Activated T-helper 2 cell treated with anti-CD3 and anti-CD28 coated beads, Interferon-gamma antibody, Interleukin-2, Interleukin-4, amounts not matched to agents 10 μg/mL and 5 μg/mL and 100 μg/mL, durations not matched to agents 14 hours and 24 hours and 36 hours (primary cell): Measurements from ENCODE around the gene ZMYND8. TPM values are rescaled to one million over a fixed set of nuclear protein-coding genes. Genes with fewer than 3 reads are reported as not detected.
A peak's percentile ranks its signal among the peaks of the same experiment; 100 is the strongest.

Experiments
- DNase-seq: peaks from one replicate; pipeline ENCODE4 v3.0.0; 2021; ENCODE audit warnings: low spot score
- H3K27ac Mint-ChIP-seq: one replicate; pipeline ENCODE4 v1.8.0; 2021; ENCODE audit warnings: mixed read lengths
- H3K27me3 Mint-ChIP-seq: one replicate; pipeline ENCODE4 v1.8.0; 2021; ENCODE audit warnings: low read depth, mixed read lengths
- H3K36me3 Mint-ChIP-seq: one replicate; pipeline ENCODE4 v1.8.0; 2021; ENCODE audit warnings: low read depth, mixed read lengths
- H3K4me1 Mint-ChIP-seq: one replicate; pipeline ENCODE4 v1.8.0; 2021; ENCODE audit warnings: low read depth, mixed read lengths
- H3K4me3 Mint-ChIP-seq: one replicate; pipeline ENCODE4 v1.8.0; 2021; ENCODE audit warnings: low read depth, mild to moderate bottlenecking, moderate library complexity, mixed read lengths
- H3K9me3 Mint-ChIP-seq: one replicate; pipeline ENCODE4 v1.8.0; 2021; ENCODE audit warnings: mixed read lengths
- intact Hi-C: fragments of 100-400 bp; cut with micrococcal nuclease; formaldehyde crosslinking; loops from one replicate; pipeline ENCODE4 v1.15.1; 2023
- total RNA-seq: library from RNA; stranded (reverse); gene quantifications from 2 replicates; pipeline ENCODE4 v1.2.3, GENCODE V29; 2022

Gene ZMYND8
- total RNA-seq, 1 donor from 2014 or later: 46.7 TPM

GRCh38 chr20:47304287-47304686 lies 52.2 kb downstream of the ZMYND8 start:
- Mint-ChIP-seq H3K4me1 (peaks cover 40% of the 10 kb centered on the region), H3K36me3 (peaks cover 58% of the 10 kb centered on the region), H3K27ac (peak overlapping the region; percentile 33), H3K9me3 (no peaks in the 10 kb centered on the region), H3K4me3 (no peak overlapping the region), H3K27me3 (no peaks in the 10 kb centered on the region)
- intact Hi-C loops: no loop called here
- DNase-seq: no peak

- peaks cover 38% of the 10 kb centered on the region for H3K4me1 Mint-ChIP-seq
- H3K27ac Mint-ChIP-seq: no peak overlapping the region
- no peaks in the 10 kb centered on the region for H3K9me3 Mint-ChIP-seq
- H3K27me3 Mint-ChIP-seq: no peaks in the 10 kb centered on the region
- no peak for DNase-seq
- H3K36me3 Mint-ChIP-seq: peaks cover 54% of the 10 kb centered on the region
- intact Hi-C loops: no loop called here
- H3K4me3 Mint-ChIP-seq: no peak overlapping the region
Measured at GRCh38 chr20:47303736-47304135, 52.8 kb downstream of the ZMYND8 start.

- Mint-ChIP-seq H3K4me3 (no peak overlapping the region), H3K4me1 (peaks cover 27% of the 10 kb centered on the region), H3K9me3 (no peaks in the 10 kb centered on the region), H3K27ac (no peak overlapping the region), H3K27me3 (no peaks in the 10 kb centered on the region), H3K36me3 (peaks cover 72% of the 10 kb centered on the region)
- intact Hi-C loops: no loop called here
- no peak for DNase-seq
Measured at GRCh38 chr20:47300071-47300470, 56.4 kb downstream of the ZMYND8 start.

GRCh38 chr20:47298624-47299023 lies 57.9 kb downstream of the ZMYND8 start:
- Mint-ChIP-seq H3K27ac (no peak overlapping the region), H3K4me3 (no peak overlapping the region), H3K4me1 (peaks cover 25% of the 10 kb centered on the region), H3K9me3 (no peaks in the 10 kb centered on the region), H3K36me3 (peaks cover 76% of the 10 kb centered on the region), H3K27me3 (no peaks in the 10 kb centered on the region)
- intact Hi-C loops: no loop called here
- no peak for DNase-seq

GRCh38 chr20:47297746-47298145 lies 58.8 kb downstream of the ZMYND8 start:
- Mint-ChIP-seq H3K36me3 (peaks cover 78% of the 10 kb centered on the region), H3K27ac (no peak overlapping the region)
- intact Hi-C loops: no loop called here

GRCh38 chr20:47296950-47297349 lies 59.5 kb downstream of the ZMYND8 start:
- no peak overlapping the region for H3K4me3 Mint-ChIP-seq
- no peak for DNase-seq
- no peak overlapping the region for H3K27ac Mint-ChIP-seq
- intact Hi-C loops: no loop called here
- H3K36me3 Mint-ChIP-seq: peaks cover 79% of the 10 kb centered on the region
- H3K9me3 Mint-ChIP-seq: no peaks in the 10 kb centered on the region
- H3K27me3 Mint-ChIP-seq: no peaks in the 10 kb centered on the region
- peaks cover 18% of the 10 kb centered on the region for H3K4me1 Mint-ChIP-seq

More at GRCh38 chr20:47297746-47298145, 58.8 kb downstream of the ZMYND8 start:
- Mint-ChIP-seq H3K4me1 (peaks cover 21% of the 10 kb centered on the region), H3K4me3 (no peak overlapping the region), H3K27me3 (no peaks in the 10 kb centered on the region), H3K9me3 (no peaks in the 10 kb centered on the region)
- DNase-seq: no peak

GRCh38 chr20:47295921-47296426 lies 60.5 kb downstream of the ZMYND8 start:
- Mint-ChIP-seq H3K27ac (no peak overlapping the region), H3K4me3 (no peak overlapping the region), H3K9me3 (no peaks in the 10 kb centered on the region), H3K4me1 (peaks cover 15% of the 10 kb centered on the region), H3K36me3 (peaks cover 81% of the 10 kb centered on the region), H3K27me3 (no peaks in the 10 kb centered on the region)
- DNase-seq: no peak
- intact Hi-C loops: no loop called here

- peaks cover 83% of the 10 kb centered on the region for H3K36me3 Mint-ChIP-seq
Measured at GRCh38 chr20:47295129-47295813, 61.2 kb downstream of the ZMYND8 start.

GRCh38 chr20:47293631-47294030 lies 62.9 kb downstream of the ZMYND8 start:
- peaks cover 8% of the 10 kb centered on the region for H3K4me1 Mint-ChIP-seq
- DNase-seq: no peak
- no peaks in the 10 kb centered on the region for H3K27me3 Mint-ChIP-seq
- H3K27ac Mint-ChIP-seq: peak overlapping the region; percentile 47
- no peak overlapping the region for H3K4me3 Mint-ChIP-seq
- H3K9me3 Mint-ChIP-seq: no peaks in the 10 kb centered on the region
- intact Hi-C loops: no loop called here
- H3K36me3 Mint-ChIP-seq: peaks cover 88% of the 10 kb centered on the region

More at GRCh38 chr20:47295129-47295813, 61.2 kb downstream of the ZMYND8 start:
- H3K4me1 Mint-ChIP-seq: peaks cover 13% of the 10 kb centered on the region
- H3K4me3 Mint-ChIP-seq: no peak overlapping the region
- H3K27ac Mint-ChIP-seq: no peak overlapping the region
- intact Hi-C loops: no loop called here
- H3K9me3 Mint-ChIP-seq: no peaks in the 10 kb centered on the region
- no peak for DNase-seq
- no peaks in the 10 kb centered on the region for H3K27me3 Mint-ChIP-seq

GRCh38 chr20:47292581-47292980 lies 63.9 kb downstream of the ZMYND8 start:
- Mint-ChIP-seq H3K36me3 (peaks cover 86% of the 10 kb centered on the region), H3K27ac (no peak overlapping the region), H3K9me3 (no peaks in the 10 kb centered on the region), H3K4me3 (no peak overlapping the region), H3K27me3 (no peaks in the 10 kb centered on the region), H3K4me1 (peaks cover 8% of the 10 kb centered on the region)
- intact Hi-C loops: no loop called here
- DNase-seq: no peak

- Mint-ChIP-seq H3K36me3 (peaks cover 75% of the 10 kb centered on the region), H3K9me3 (no peaks in the 10 kb centered on the region), H3K27me3 (no peaks in the 10 kb centered on the region), H3K4me3 (no peak overlapping the region), H3K4me1 (peaks cover 8% of the 10 kb centered on the region), H3K27ac (no peak overlapping the region)
- intact Hi-C loops: no loop called here
- no peak for DNase-seq
Measured at GRCh38 chr20:47290666-47291430, 65.7 kb downstream of the ZMYND8 start.

GRCh38 chr20:47290008-47290407 lies 66.5 kb downstream of the ZMYND8 start:
- Mint-ChIP-seq H3K36me3 (peaks cover 73% of the 10 kb centered on the region), H3K9me3 (no peaks in the 10 kb centered on the region), H3K4me3 (no peak overlapping the region), H3K27ac (no peak overlapping the region), H3K4me1 (peaks cover 8% of the 10 kb centered on the region), H3K27me3 (no peaks in the 10 kb centered on the region)
- intact Hi-C loops: no loop called here
- DNase-seq: no peak

GRCh38 chr20:47289096-47289495 lies 67.4 kb downstream of the ZMYND8 start:
- Mint-ChIP-seq H3K4me1 (peaks cover 4% of the 10 kb centered on the region), H3K9me3 (no peaks in the 10 kb centered on the region), H3K27me3 (no peaks in the 10 kb centered on the region), H3K27ac (no peak overlapping the region), H3K4me3 (no peak overlapping the region), H3K36me3 (peaks cover 73% of the 10 kb centered on the region)
- DNase-seq: no peak
- intact Hi-C loops: no loop called here
